ENCODE data around the gene ACTL7B. TPM values are rescaled to one million over a fixed set of nuclear protein-coding genes. Genes with fewer than 3 reads are reported as not detected.
"Not testable (repeated sequence)": the region's sequence is repeated elsewhere in the genome, so short reads cannot be mapped to it uniquely, and the experiment has no call there.

The ACTL7B gene
- total and polyA plus RNA-seq, 2 donors (not counting 1 experiment from before 2014, with no cell fraction given): 0.07 TPM; not detected in 1

DNA sequence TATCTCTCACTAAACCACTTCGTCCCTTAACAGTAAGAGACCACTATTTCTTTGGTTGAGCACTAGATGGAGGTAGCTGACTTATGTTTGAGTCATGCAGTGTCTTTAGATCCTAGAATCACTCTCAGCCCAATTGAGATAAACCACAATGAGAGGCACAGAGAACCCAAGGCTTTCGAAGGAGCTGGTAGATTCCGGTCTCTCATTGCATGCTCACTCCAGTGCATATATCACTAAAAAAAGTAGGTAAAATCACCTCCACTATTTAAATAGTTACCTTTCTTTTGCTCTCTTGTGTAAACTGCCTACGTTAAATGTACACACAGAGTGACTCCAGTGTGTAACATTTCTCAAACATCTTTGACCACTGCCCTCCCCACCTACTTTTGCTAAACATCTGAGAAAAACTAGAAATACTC, 33.9 kb upstream of the ACTL7B start:
- Histone ChIP-seq H3K36me3 (replicated peaks in 1 of 2; ENCODE audit: control extremely low read depth in 1 of 2, control insufficient read depth in 1 of 2, extremely low read depth in 1 of 2, insufficient read depth in 2 of 2, low read length in 1 of 2) (peaks cover 7 to 57% of the 10 kb centered on the region in 2 experiments), H3K4me2 (replicated peaks; ENCODE audit: low read depth, low read length, poor library complexity, severe bottlenecking) (no peak overlapping the region), H2AFZ (ENCODE audit: insufficient read depth, low read depth, low read length, poor library complexity, severe bottlenecking) (no peak overlapping the region), H3K9me3 (ENCODE audit: control extremely low read depth in 1 of 3, control insufficient read depth in 2 of 3, insufficient read depth in 1 of 3, low read length in 2 of 3) (no peaks in the 10 kb centered on the region), H3K4me1 (ENCODE audit: control insufficient read depth in 2 of 2, insufficient read depth in 2 of 2, low read length in 2 of 2) (no peaks in the 10 kb centered on the region), H3K9ac (ENCODE audit: low read length) (no peak overlapping the region), H4K20me1 (ENCODE audit: control insufficient read depth, insufficient read depth, low read length, poor library complexity, severe bottlenecking) (no peaks in the 10 kb centered on the region), H3K27me3 (replicated peaks in 1 of 4; ENCODE audit: control extremely low read depth in 1 of 4, control insufficient read depth in 3 of 4, insufficient read depth in 4 of 4, low read length in 3 of 4) (no peaks in the 10 kb centered on the region), H3K79me2 (ENCODE audit: control insufficient read depth, insufficient read depth, low read length) (no peaks in the 10 kb centered on the region), H3K4me3 (ENCODE audit: control extremely low read depth in 1 of 5, extremely low read depth in 1 of 5, insufficient read depth in 1 of 5, low read depth in 2 of 5, low read length in 4 of 5) (no peak overlapping the region), H3K27ac (ENCODE audit: low read length in 2 of 2) (no peak overlapping the region)
- Mint-ChIP-seq H3K9me3 (ENCODE audit: insufficient read depth) (no peaks in the 10 kb centered on the region), H3K27ac (no peak overlapping the region), H3K4me1 (no peaks in the 10 kb centered on the region), H3K4me3 (no peak overlapping the region), H3K27me3 (no peaks in the 10 kb centered on the region)
- ATAC-seq (ENCODE audit: low read depth) (no peak), DNase-seq (no peak)
- WGBS (ENCODE audit: insufficient coverage): 100% methylated on average over 3 of the region's 4 CpGs
- ChIA-PET CTCF (interaction anchor here (2.0 kb wide), 1 partner anchor 64 kb away, joined by 5 read pairs; no protein-coding TSS in a partner anchor), POLR2A (no interaction called here)
- TF ChIP-seq, protein P1, sequence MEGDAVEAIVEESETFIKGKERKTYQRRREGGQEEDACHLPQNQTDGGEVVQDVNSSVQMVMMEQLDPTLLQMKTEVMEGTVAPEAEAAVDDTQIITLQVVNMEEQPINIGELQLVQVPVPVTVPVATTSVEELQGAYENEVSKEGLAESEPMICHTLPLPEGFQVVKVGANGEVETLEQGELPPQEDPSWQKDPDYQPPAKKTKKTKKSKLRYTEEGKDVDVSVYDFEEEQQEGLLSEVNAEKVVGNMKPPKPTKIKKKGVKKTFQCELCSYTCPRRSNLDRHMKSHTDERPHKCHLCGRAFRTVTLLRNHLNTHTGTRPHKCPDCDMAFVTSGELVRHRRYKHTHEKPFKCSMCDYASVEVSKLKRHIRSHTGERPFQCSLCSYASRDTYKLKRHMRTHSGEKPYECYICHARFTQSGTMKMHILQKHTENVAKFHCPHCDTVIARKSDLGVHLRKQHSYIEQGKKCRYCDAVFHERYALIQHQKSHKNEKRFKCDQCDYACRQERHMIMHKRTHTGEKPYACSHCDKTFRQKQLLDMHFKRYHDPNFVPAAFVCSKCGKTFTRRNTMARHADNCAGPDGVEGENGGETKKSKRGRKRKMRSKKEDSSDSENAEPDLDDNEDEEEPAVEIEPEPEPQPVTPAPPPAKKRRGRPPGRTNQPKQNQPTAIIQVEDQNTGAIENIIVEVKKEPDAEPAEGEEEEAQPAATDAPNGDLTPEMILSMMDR (IDR thresholded peaks at IDR 0.05): no peak
- no peak for TF ChIP-seq EZH2 (IDR thresholded peaks at IDR 0.05; ENCODE audit: borderline replicate concordance, insufficient read depth, low read depth, low read length, poor library complexity, severe bottlenecking)
- intact Hi-C loops (cut with micrococcal nuclease): no loop called here

DNA sequence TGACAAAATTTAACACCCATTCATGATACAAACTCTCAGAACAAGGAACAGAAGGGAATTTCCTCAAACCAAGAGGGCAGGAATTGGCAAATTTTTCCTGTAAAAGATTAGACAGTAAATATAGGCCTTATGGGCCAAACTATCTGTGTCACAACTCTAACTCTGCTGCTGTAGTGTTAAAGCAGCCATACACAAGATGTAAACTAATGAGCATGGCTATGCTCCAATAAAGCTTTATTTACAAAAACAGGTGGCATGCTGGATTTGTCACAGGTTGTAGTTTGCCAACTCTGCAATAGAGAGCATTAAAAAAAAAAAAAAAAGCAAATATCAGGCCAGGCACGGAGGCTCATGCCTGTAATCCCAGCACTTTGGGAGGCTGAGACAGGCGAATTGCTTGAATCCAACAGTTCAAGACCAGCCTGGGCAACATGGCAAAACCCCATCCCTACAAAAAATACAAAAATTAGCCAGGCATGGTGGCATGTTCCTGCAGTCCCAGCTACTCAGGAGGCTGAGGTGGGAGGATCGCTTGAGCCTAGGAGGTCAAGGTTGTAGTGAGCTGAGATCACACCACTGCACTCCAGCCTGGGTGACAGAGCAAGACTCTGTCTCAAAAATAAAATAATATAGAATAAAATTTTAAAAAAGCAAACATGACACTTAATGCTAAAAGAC, 30.9 kb upstream of the ACTL7B start:
- H3K36me3 ChIP-seq (replicated peaks in 1 of 2; ENCODE audit: control extremely low read depth in 1 of 2, control insufficient read depth in 1 of 2, extremely low read depth in 1 of 2, insufficient read depth in 2 of 2, low read length in 1 of 2): peaks cover 7 to 45% of the 10 kb centered on the region in 2 experiments
- H3K4me2 ChIP-seq (replicated peaks; ENCODE audit: low read depth, low read length, poor library complexity, severe bottlenecking); H3K27ac Mint-ChIP-seq; H2AFZ ChIP-seq (ENCODE audit: insufficient read depth, low read depth, low read length, poor library complexity, severe bottlenecking); intact Hi-C loops (cut with micrococcal nuclease); H3K27ac ChIP-seq (ENCODE audit: low read length in 2 of 2); H3K79me2 ChIP-seq (ENCODE audit: control insufficient read depth, insufficient read depth, low read length); CTCF ChIA-PET; POLR2A ChIA-PET; H4K20me1 ChIP-seq (ENCODE audit: control insufficient read depth, insufficient read depth, low read length, poor library complexity, severe bottlenecking); DNase-seq; H3K4me3 ChIP-seq (ENCODE audit: control extremely low read depth in 1 of 5, extremely low read depth in 1 of 5, insufficient read depth in 1 of 5, low read depth in 2 of 5, low read length in 4 of 5); H3K4me3 Mint-ChIP-seq; H3K9ac ChIP-seq (ENCODE audit: low read length); H3K4me1 ChIP-seq (ENCODE audit: control insufficient read depth in 2 of 2, insufficient read depth in 2 of 2, low read length in 2 of 2); H3K4me1 Mint-ChIP-seq; H3K9me3 Mint-ChIP-seq (ENCODE audit: insufficient read depth); ATAC-seq (ENCODE audit: low read depth); H3K27me3 Mint-ChIP-seq; H3K27me3 ChIP-seq (replicated peaks in 1 of 4; ENCODE audit: control extremely low read depth in 1 of 4, control insufficient read depth in 3 of 4, insufficient read depth in 4 of 4, low read length in 3 of 4); H3K9me3 ChIP-seq (ENCODE audit: control extremely low read depth in 1 of 3, control insufficient read depth in 2 of 3, insufficient read depth in 1 of 3, low read length in 2 of 3): not testable (repeated sequence)
- WGBS (ENCODE audit: insufficient coverage): 100% methylated on average over 2 of the region's 3 CpGs

All from B cell (primary cell).